T-helper 2 cell treated with Interferon-gamma antibody and Interleukin-4, amounts not matched to agents 100 ng/mL and 5 ng/mL, for 36 hours (primary cell): ENCODE measurements around the gene MRPL41. TPM values are rescaled to one million over a fixed set of nuclear protein-coding genes. Genes with fewer than 3 reads are reported as not detected.

Experiments used
- intact Hi-C: fragments of 100-400 bp; cut with micrococcal nuclease; formaldehyde crosslinking; loops from one replicate; pipeline ENCODE4 v1.15.1; 2023
- total RNA-seq: library from RNA; stranded (reverse); gene quantifications from 2 replicates; pipeline ENCODE4 v1.2.3, GENCODE V29; 2022

The MRPL41 gene
- total RNA-seq, 1 donor from 2014 or later, result 39.2 TPM

DNA sequence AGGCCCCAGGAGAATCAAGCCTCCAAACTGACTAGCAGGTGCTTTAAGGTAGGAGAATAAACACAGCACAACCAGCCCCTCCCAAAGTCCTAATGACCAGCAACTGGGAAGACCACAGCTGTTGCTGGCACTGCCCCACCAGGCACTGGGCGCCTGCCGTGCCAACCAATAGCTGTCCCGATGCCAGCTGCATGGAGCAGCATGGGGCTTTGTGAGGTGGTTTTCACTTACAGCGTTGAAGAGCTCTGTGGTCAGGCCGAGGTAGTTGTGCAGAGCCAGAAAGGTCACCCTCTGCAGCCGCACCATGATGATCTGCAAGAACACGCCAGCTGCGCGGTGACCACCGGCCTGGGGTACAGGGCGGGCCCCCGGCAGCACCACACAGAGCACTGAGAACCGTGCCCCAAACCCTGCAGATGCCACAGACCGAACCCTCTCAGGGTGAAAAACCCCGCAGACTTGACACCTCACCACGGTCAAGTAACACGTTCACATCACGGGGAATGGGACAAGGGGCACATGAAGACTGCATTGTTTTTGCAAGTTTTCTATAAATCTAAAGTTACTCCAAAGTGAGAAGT, 30.2 kb upstream of the MRPL41 start:
- intact Hi-C loops, result no loop called here

DNA sequence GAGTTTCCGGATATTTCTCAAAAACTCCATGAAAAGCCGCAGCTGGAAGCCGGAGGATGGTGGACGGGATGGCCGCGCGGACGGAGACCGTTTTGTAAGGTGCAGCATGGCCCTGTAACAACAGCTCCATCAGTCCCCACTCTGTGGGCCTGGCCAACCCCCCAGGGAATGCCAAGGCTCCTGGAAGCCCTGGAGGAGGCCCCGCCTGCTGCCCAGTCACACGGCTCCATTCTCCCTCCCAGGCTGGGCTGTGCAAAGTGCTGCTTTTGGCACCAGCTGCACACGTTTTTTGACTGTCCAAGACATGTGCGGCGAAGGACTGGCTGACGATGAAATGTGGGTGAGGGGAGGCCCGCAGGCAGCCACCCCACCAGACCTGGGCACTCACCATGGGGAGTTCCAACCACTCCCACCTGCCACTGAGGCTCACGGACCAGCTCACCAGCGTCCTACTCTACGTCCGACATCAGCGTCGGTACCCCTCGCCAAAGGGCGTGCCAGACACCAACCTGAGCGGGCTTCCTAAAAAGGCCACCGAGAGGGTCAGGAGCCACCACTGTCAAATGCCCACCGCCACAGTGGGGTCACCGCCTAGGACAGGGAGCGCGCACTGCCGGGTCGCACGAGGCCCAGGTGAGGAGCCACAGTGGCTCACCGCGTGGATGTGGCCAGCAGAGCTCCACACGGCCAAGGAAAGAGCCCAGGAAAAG, 28.8 kb upstream of the MRPL41 start:
- intact Hi-C loops, result no loop called here

- intact Hi-C loops, result no loop called here
Observed at GRCh38 chr9:137524161-137524980, 27.3 kb upstream of the MRPL41 start.

GRCh38 chr9:137524981-137525317, 26.7 kb upstream of the MRPL41 start:
- intact Hi-C loops, result no loop called here

GRCh38 chr9:137530331-137530730, 21.3 kb upstream of the MRPL41 start:
- intact Hi-C loops, result loop anchor here (10.0 kb wide), 1 partner anchor 236 kb away; no protein-coding TSS in a partner anchor

DNA sequence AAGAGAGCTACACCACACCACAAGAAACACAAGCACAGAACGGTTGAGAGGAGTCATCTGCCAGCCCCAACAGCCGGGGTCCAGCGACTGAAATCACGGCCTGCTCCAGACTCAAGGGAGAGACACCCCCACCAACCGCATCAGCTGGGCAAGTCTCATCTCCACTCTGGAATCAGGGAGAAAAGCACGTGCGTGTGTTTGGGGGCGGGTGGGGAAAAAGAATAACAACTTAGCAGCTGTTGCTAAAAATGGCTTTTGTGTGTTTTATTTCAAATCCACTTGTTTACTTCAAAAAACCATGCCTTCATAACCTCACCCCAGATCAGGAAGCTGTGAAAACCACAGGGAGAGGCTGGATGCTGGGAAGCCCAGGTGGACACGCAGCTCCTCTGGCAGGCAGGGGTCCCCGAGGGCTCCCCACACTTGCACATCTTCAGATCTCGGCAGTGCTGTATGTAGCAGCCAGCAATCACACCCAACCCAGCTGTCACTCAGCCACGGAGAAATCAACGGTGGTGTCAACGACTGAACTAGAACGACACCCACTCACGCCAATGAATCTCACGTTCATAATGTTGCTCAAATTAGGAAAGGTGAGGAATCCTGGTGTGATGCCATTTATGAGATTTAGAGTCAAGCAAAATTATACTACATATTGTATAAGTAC, 20.4 kb upstream of the MRPL41 start:
- intact Hi-C loops, result loop anchor here (10.0 kb wide), 1 partner anchor 236 kb away; no protein-coding TSS in a partner anchor

DNA sequence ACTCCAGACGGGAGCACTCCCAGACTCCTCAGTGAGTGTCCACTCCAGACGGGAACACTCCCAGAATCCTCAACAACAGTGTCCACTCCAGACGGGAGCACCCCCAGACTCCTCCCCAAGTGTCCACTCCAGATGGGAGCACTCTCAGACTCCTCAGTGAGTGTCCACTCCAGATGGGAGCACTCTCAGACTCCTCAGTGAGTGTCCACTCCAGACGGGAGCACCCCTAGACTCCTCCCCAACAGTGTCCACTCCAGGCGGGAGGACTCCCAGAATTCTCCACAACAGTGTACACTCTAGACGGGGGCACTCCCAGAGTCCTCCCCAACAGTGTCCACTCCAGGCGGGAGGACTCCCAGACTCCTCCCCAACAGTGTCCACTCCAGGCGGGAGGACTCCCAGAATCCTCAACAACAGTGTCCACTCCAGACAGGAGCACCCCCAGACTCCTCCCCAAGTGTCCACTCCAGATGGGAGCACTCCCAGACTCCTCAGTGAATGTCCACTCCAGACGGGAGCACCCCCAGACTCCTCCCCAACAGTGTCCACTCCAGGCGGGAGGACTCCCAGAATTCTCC, 18.7 kb upstream of the MRPL41 start:
- intact Hi-C loops, result loop anchor here (10.0 kb wide), 1 partner anchor 238 kb away; no protein-coding TSS in a partner anchor

DNA sequence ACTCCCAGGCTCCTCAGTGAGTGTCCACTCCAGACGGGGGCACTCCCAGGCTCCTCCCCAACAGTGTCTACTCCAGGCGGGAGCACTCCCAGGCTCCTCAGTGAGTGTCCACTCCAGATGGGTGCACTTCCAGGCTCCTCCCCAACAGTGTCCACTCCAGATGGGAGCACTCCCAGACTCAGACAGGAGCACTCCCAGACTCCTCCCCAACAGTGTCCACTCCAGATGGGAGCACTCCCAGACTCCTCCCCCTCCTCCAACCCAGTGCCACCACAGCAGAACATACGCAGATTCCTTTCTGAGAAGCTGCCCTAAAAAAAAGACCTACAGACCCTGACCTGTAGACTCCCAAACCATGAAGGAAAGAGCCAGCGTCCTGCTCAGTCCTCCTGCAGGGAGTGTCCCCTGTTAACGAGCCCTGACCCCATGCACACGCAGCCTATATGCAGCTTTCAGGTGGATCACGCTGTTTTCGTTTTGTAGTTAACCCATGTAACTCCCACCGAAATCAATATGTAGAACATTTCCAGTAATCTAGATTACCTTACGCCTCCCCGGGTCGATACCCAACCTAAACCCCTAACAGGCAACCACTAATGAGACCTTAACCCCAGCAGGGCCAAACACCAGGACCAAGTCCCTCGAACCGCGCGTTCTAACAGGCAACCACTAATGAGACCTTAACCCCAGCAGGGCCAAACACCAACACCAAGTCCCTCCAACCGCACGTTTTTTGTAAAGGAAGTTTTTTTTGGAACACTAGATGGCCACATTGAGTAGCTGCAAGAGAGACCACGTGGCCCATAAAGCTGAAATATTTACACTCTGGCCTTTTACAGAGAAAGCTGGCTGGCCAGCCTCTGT, 17.2 kb upstream of the MRPL41 start:
- intact Hi-C loops, result loop anchor here (10.0 kb wide), 1 partner anchor 240 kb away; no protein-coding TSS in a partner anchor

DNA sequence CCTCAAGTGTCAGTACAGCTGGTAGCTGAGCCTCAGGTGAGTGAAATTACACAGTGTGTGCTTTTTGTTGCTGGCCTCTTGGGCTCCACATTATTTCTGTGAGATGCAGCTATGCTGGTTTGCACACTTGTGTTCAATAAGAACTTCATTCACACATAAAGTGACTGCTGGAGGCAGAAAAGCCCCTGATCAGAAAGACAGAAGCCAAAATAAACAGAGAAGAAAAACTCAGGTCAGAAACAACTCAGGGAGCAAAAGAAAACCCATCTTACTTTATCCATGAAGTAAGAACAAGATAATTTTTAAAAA, 16.6 kb upstream of the MRPL41 start:
- intact Hi-C loops, result loop anchor here (10.0 kb wide), 1 partner anchor 240 kb away; no protein-coding TSS in a partner anchor

GRCh38 chr9:137536594-137537131, 15.0 kb upstream of the MRPL41 start:
- intact Hi-C loops, result loop anchor here (10.0 kb wide), 1 partner anchor 242 kb away; no protein-coding TSS in a partner anchor

- intact Hi-C loops, result loop anchor here (10.0 kb wide), 1 partner anchor 243 kb away; no protein-coding TSS in a partner anchor
Observed at GRCh38 chr9:137538058-137538457, 13.6 kb upstream of the MRPL41 start.

DNA sequence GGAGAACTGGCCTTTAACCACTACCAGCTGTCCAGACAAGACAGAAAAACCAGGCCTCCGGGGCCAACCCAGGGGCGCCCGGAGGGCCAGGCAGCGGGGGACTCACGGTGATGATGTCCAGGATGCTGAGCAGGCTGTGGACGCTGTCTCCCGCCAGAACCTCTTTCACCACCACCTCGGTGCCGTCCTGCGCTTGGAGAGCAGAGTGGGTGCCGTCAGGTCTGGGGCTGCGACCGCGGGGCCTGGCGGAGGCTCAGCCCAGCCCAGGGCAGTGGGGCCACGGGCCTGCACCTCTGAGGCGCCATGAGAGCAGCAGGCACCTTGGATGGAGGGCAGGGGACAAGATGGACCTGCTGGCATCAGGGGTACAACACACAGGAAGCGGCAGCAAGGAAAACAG, 11.1 kb upstream of the MRPL41 start:
- intact Hi-C loops, result no loop called here

- intact Hi-C loops, result no loop called here
Observed at GRCh38 chr9:137542486-137542885, 9.2 kb upstream of the MRPL41 start.

GRCh38 chr9:137543237-137543963, 8.3 kb upstream of the MRPL41 start:
- intact Hi-C loops, result no loop called here

GRCh38 chr9:137544176-137544760, 7.4 kb upstream of the MRPL41 start:
- intact Hi-C loops, result no loop called here

DNA sequence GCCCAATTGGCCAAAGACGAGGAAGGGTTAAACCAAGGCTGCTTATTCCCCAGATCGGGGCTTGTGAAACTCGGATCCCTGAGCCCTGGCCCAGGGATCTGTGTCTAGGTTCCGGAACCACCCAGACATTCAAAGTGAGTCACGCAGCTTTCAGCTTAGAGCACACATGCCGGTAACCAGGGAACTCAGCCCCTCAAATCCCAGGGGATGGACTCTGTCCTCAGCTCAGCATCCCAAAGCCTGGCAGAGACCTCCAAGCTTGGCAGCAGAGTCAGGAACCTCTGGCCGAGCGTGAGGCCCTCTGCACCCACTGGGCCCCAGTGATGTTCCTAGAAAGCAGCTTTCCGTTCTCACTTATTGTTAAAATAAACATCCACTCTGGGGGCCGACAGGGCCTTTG, 6.6 kb upstream of the MRPL41 start:
- intact Hi-C loops, result no loop called here

DNA sequence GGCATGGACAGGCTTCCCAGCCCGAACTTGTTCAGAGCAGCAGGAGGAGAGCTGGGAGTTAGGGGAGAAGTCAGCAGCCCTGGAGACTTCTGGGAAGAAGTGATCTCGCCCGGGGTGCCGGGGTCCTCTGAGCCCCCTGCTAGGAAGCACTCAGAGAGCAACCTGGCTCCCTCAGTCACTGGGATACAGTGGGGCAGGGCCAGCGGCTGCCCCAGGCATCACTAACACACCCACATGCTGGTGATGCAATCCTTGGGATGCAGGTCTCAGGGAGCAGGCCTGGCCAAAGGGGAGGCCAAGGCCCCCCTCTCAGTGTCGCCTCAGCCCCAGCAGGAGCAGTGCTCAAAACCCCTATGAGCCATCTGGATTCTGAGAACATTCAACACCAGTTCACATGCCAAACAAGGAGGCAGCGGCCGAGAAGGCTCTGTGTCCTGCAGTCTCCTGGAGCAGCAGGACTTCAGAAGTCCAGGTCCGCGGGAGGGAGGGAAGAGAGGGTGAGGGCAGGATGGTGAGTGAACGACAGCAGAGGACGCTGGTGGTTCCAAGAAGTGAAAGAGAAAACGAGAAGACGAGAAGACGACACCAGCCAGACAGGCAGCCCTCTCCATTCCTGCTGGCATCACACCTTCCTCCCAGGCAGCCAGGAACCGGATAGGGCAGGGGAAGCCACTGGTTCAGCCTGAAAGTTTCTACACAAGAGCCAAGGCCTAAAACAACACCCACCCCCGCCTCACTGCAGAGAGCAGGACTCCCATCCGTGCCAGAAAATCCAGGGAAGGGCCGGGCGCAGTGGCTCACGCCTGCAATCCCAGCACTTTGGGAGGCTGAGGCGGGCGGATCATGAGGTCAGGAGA, 3.8 kb upstream of the MRPL41 start:
- intact Hi-C loops, result no loop called here

DNA sequence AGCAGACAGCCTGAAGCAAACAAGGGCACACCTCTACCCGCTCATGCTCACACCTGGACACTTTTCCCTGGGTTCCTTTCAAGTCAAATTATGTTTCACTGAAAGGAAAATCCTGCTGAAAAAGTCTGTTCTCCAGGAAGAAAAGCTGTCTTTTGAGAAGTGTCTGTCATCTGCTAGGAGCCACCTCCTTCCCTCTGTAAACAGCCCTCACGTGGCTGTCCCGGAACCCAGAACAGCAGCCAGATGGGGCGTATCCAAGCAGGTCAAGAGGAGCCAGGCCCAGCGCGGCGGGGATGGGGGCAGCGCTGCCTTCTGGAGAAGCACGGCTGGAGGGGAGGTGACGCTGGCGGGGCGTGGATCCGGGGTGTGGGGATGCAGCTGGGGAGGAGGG, 1.5 kb upstream of the MRPL41 start, which contains the start of gene PNPLA7:
Gene PNPLA7, minus strand, starts transcription at position 172 of the 391 bp plus-strand sequence. CDS start 205 bp downstream, outside the sequence.
- intact Hi-C loops, result no loop called here
